GM12878 (cell line): Measurements from ENCODE around the gene UFSP2.

Source experiments
- CTCF ChIP-seq, 3 experiments: IDR thresholded peaks in 2 of 3; conservative IDR thresholded peaks in 1 of 3; 2 replicates each; pipeline ENCODE4 v1.5.1; 2011; ENCODE audit warnings: low read depth in 3 of 3, low read length in 3 of 3, mild to moderate bottlenecking in 3 of 3, control low read depth in 2 of 3, moderate library complexity in 2 of 3, inconsistent platforms in 1 of 3, mixed read lengths in 1 of 3; ENCODE audit not compliant: control insufficient read depth in 2 of 3, insufficient read depth in 1 of 3; ENCODE audit errors: extremely low read depth in 1 of 3
- FOXK2 ChIP-seq: fragments of 450-650 bp; IDR thresholded peaks from 2 replicates; pipeline ENCODE4 v1.6.1; 2017; ENCODE audit warnings: mild to moderate bottlenecking, moderate library complexity
- NFIC ChIP-seq: IDR thresholded peaks from 2 replicates; pipeline ENCODE4 v1.6.1; 2012; ENCODE audit warnings: low read depth, mild to moderate bottlenecking, inconsistent platforms, low read length, moderate library complexity
- PAX5 ChIP-seq: IDR thresholded peaks from 2 replicates; pipeline ENCODE4 v1.6.1; 2011; ENCODE audit warnings: low read depth, low read length, borderline replicate concordance
- POLR2A ChIP-seq: IDR thresholded peaks from 2 replicates; pipeline ENCODE4 v1.6.1; 2011; ENCODE audit warnings: low read depth, mild to moderate bottlenecking, low read length
- RCOR1 ChIP-seq: conservative IDR thresholded peaks from 2 replicates; pipeline ENCODE4 v1.6.1; 2012; ENCODE audit warnings: low read depth, low read length, improper control_type of control experiment

DNA sequence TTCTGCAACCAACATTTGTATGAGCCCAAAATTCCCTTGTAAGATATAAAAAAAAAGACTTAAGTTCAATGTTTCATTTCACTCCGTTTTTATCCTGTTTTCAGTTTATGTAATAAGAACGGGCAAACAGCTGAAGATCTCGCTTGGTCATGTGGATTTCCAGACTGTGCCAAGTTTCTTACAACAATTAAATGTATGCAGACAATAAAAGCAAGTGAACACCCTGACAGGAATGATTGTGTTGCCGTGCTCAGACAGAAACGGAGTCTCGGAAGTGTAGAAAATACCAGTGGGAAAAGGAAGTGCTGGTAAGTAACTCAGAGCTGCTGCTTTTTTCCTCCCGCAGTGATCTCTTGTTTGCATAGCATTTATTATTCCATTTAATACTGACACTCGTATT is 26.3 kb downstream of the UFSP2 start:
- no peak for TF ChIP-seq POLR2A
- no peak for TF ChIP-seq NFIC
- TF ChIP-seq CTCF (IDR thresholded peaks at IDR 0.05 in 2 of 3, conservative IDR thresholded peaks at IDR 0.05 in 1 of 3; ENCODE audit: control insufficient read depth in 2 of 3, extremely low read depth in 1 of 3, insufficient read depth in 1 of 3, low read depth in 3 of 3, low read length in 3 of 3) = no peak
- TF ChIP-seq PAX5 = no peak
- TF ChIP-seq RCOR1 = no peak
- no peak for TF ChIP-seq FOXK2
